GM12878 (cell line): ENCODE measurements around the gene HLTF. TPM values are rescaled to one million over a fixed set of nuclear protein-coding genes. Genes with fewer than 3 reads are reported as not detected.

Experiments used
- ATAC-seq: fragments of 200-7000 bp; cut with Tn5 transposase; 3 replicates; pipeline ENCODE4 v1.9.1; 2020; ENCODE audit warnings: mild to moderate bottlenecking, moderate library complexity
- BruUV-seq: library from RNA; stranded (reverse); fragments of 400-500 nt; replicated peaks from 2 replicates; lab custom pipeline; 2021; lab: Mats Ljungman, UMichigan
- CTCF ChIA-PET: fragments of 300-600 bp; sonication (Branson Sonifier 250); formaldehyde crosslinking; extraction: SDS; loops from one replicate; lab custom pipeline; 2021; ENCODE audit warnings: inconsistent platforms; lab: Yijun Ruan, JAX
- POLR2A ChIA-PET: fragments of 350-600 bp; formaldehyde crosslinking; extraction: SDS; loops from one replicate; lab custom pipeline; 2021; ENCODE audit warnings: inconsistent platforms; lab: Charles Lee
- RAD21 ChIA-PET: fragments of 300-600 bp; sonication (Branson Sonifier 250); formaldehyde crosslinking; loops from one replicate; lab custom pipeline; 2023; ENCODE audit warnings: antibody characterized with exemption; ENCODE audit not compliant: unreplicated experiment; lab: Charles Lee
- SMC1A ChIA-PET: fragments of 300-600 bp; sonication (Branson Sonifier 250); formaldehyde crosslinking; loops from one replicate; lab custom pipeline; 2023; ENCODE audit not compliant: unreplicated experiment, uncharacterized antibody; lab: Charles Lee
- DNase-seq: peaks from one replicate; pipeline ENCODE4 v3.0.0-alpha.2; 2011; ENCODE audit warnings: low read depth, low spot score
- FAIRE-seq: peaks from 3 replicates; lab custom pipeline; 2011; peaks lifted over from hg19 to GRCh38; lab: Jason Lieb, UNC
- H2AFZ ChIP-seq: 2 replicates; pipeline ENCODE4 v1.6.0; 2011; ENCODE audit warnings: low read depth, low read length, control low read depth; ENCODE audit not compliant: control insufficient read depth
- H3K27ac ChIP-seq: 2 replicates; pipeline ENCODE4 v1.5.1; 2011; ENCODE audit warnings: control low read depth; ENCODE audit not compliant: control insufficient read depth, insufficient read depth
- H3K27me3 ChIP-seq, 2 experiments: replicated peaks in 1 of 2; 2 replicates each; pipeline versions ENCODE4 v1.6.0 to v1.6.1; 2011; ENCODE audit warnings: low read length in 1 of 2; ENCODE audit not compliant: control insufficient read depth in 2 of 2, insufficient read depth in 2 of 2
- H3K36me3 ChIP-seq, 2 experiments: 2 replicates each; pipeline ENCODE4 v1.5.1; 2011; ENCODE audit warnings: low read length in 1 of 2; ENCODE audit not compliant: control insufficient read depth in 2 of 2, insufficient read depth in 2 of 2
- H3K4me1 ChIP-seq: 2 replicates; pipeline ENCODE4 v1.6.1; 2011; ENCODE audit warnings: mild to moderate bottlenecking, low read length, moderate library complexity, mixed read lengths; ENCODE audit not compliant: control insufficient read depth, insufficient read depth
- H3K4me2 ChIP-seq: 2 replicates; pipeline ENCODE4 v1.6.0; 2011; ENCODE audit warnings: control low read depth; ENCODE audit not compliant: control insufficient read depth, insufficient read depth
- H3K4me3 ChIP-seq: fragments of 200-600 bp; sonication (generic); 2 replicates; pipeline ENCODE4 v1.5.1; 2016
- H3K79me2 ChIP-seq: 2 replicates; pipeline ENCODE4 v1.6.0; 2011; ENCODE audit warnings: low read length; ENCODE audit not compliant: control insufficient read depth, insufficient read depth
- H3K9ac ChIP-seq: 2 replicates; pipeline ENCODE4 v1.8.0; 2011; ENCODE audit warnings: low read length, control low read depth, mixed read lengths; ENCODE audit not compliant: control insufficient read depth, insufficient read depth
- H3K9me3 ChIP-seq: replicated peaks from 3 replicates; pipeline ENCODE4 v1.5.1; 2011; ENCODE audit warnings: mild to moderate bottlenecking, low read length; ENCODE audit not compliant: control insufficient read depth, insufficient read depth
- H4K20me1 ChIP-seq: 2 replicates; pipeline ENCODE4 v1.6.0; 2011; ENCODE audit not compliant: control insufficient read depth, insufficient read depth
- GATAD2B ChIP-seq: fragments of 450-650 bp; conservative IDR thresholded peaks from 2 replicates; pipeline ENCODE4 v1.6.1; 2017; ENCODE audit warnings: low read depth, mild to moderate bottlenecking, moderate library complexity
- IKZF2 ChIP-seq, 2 experiments: fragments of 450-650 bp; IDR thresholded peaks; 2 replicates each; pipeline ENCODE4 v1.6.1; 2017; ENCODE audit warnings: mild to moderate bottlenecking in 2 of 2, moderate library complexity in 2 of 2
- POU2F2 ChIP-seq: IDR thresholded peaks from 3 replicates; pipeline ENCODE4 v1.6.1; 2011; ENCODE audit warnings: low read depth, mild to moderate bottlenecking, low read length, borderline replicate concordance
- TCF12 ChIP-seq: IDR thresholded peaks from 2 replicates; pipeline ENCODE4 v1.6.1; 2011; ENCODE audit warnings: low read depth, mild to moderate bottlenecking, low read length
- ZNF622 ChIP-seq: fragments of 450-650 bp; IDR thresholded peaks from 2 replicates; pipeline ENCODE4 v1.6.1; 2017; ENCODE audit warnings: mild to moderate bottlenecking, inconsistent platforms
- WGBS: methylation state at CpG from one replicate; pipeline ENCODE4 v1.1.6; 2016; ENCODE audit warnings: low lambda C conversion rate; ENCODE audit not compliant: insufficient replicate concordance, insufficient coverage; ENCODE audit errors: missing lambda C conversion rate; 5-methylcytosine and 5-hydroxymethylcytosine counted together
- in situ Hi-C: fragments of 300-500 bp; cut with MboI; formaldehyde crosslinking; loops from 9 replicates; pipeline ENCODE4 v1.14.3; 2018; ENCODE audit warnings: mixed read lengths
- intact Hi-C: fragments of 100-400 bp; cut with micrococcal nuclease; formaldehyde crosslinking; loops from one replicate; pipeline ENCODE4 v1.14.2; 2022; ENCODE audit not compliant: unreplicated experiment
- polyA plus RNA-seq, 11 experiments: library from polyadenylated mRNA; depleted of rRNA in 4 of 11; unstranded in 6 of 11; stranded (reverse) in 5 of 11; fragments of >200 nt; fragmentation: Nextera tagmentation in 4 of 11; fragmentation: Illumina TruSeq in 1 of 11; extraction: Ambion mirVana in 4 of 11; extraction: Trizol in 1 of 11; gene quantifications; 1 replicate in 1 of 11; 2 replicates in 10 of 11; pipeline versions ENCODE4 v1.2.1 to v1.2.3, GENCODE V29; 2011 to 2016; ENCODE audit warnings: inconsistent platforms in 2 of 11, missing spikeins in 2 of 11, low read depth in 1 of 11
- total RNA-seq, 4 experiments: library from RNA; depleted of rRNA in 3 of 4; stranded (reverse); fragments of >200 nt in 3 of 4; fragmentation: Illumina TruSeq in 1 of 4; extraction: Trizol in 1 of 4; gene quantifications; 2 replicates each; pipeline versions ENCODE4 v1.2.1 to v1.2.3, GENCODE V29; 2013 to 2021
- TF ChIP-seq, protein P1 (sequence below): IDR thresholded peaks from 2 replicates; pipeline ENCODE4 v1.6.1; 2011; ENCODE audit warnings: low read depth, mild to moderate bottlenecking, low read length, moderate library complexity, borderline replicate concordance; ENCODE audit errors: extremely low read depth
- TF ChIP-seq, protein P2 (sequence below): IDR thresholded peaks from 2 replicates; pipeline ENCODE4 v1.6.1; 2012; ENCODE audit warnings: low read depth, low read length, improper control_type of control experiment
- TF ChIP-seq, protein P3 (sequence below): fragments of 450-650 bp; IDR thresholded peaks from 2 replicates; pipeline ENCODE4 v1.6.1; 2017; ENCODE audit warnings: mild to moderate bottlenecking, low read depth, inconsistent platforms; ENCODE audit not compliant: poor library complexity, severe bottlenecking

HLTF gene
- total and polyA plus RNA-seq, 10 of the 15 experiments (the other 5 are each of a cell fraction or from before 2014, with no cell fraction given), result 13.7 to 50.4 (median 31.7) TPM

DNA sequence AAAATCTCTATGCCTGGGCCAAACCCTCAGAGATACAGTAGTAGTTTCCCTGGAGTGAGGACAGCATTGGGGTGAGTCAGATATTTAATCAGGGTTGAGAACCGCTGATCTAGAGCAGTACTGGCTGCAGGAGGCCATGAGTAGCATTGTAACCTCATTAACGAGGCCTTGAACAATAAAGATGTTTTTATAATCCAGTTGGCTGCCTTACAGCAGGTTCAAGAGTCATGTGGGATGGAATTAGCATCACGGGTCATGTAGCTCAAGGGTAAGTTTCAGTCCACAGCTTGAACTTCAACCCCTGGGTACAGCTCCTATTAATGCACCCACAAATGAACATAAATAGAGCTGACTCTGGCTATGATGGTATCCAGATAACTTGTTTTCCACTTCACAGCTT lies 48.2 kb upstream of the HLTF start (continued):
- TF ChIP-seq, protein P1, sequence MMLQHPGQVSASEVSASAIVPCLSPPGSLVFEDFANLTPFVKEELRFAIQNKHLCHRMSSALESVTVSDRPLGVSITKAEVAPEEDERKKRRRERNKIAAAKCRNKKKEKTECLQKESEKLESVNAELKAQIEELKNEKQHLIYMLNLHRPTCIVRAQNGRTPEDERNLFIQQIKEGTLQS, result no peak
- no peak for TF ChIP-seq IKZF2 (IDR thresholded peaks at IDR 0.05)
- TF ChIP-seq ZNF622, result no peak
- TF ChIP-seq, protein P2, sequence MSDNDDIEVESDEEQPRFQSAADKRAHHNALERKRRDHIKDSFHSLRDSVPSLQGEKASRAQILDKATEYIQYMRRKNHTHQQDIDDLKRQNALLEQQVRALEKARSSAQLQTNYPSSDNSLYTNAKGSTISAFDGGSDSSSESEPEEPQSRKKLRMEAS, result no peak
- no peak for TF ChIP-seq GATAD2B

- FAIRE-seq, result no peak
- intact Hi-C loops (no loop called here), in situ Hi-C loops (no loop called here)
- Histone ChIP-seq H3K27ac (no peak overlapping the region), H3K4me3 (no peak overlapping the region), H3K36me3 (no peaks in the 10 kb centered on the region), H3K27me3 (no peaks in the 10 kb centered on the region), H4K20me1 (no peaks in the 10 kb centered on the region), H3K4me2 (peak overlapping the region; percentile 89), H3K9ac (no peak overlapping the region; the same call in 1 of the 2 replicates), H3K4me1 (peaks cover 8% of the 10 kb centered on the region; the same call in 1 of the 2 replicates), H3K9me3 (no peaks in the 10 kb centered on the region), H2AFZ (peak overlapping the region; percentile 45), H3K79me2 (peaks cover 16% of the 10 kb centered on the region)
- no peak for DNase-seq
- CTCF ChIA-PET, result interaction anchor here (1.3 to 3.7 kb wide), 3 partner anchors 9 to 43 kb away, joined by 3 to 32 read pairs (median 6); no protein-coding TSS in a partner anchor
- no peak for ATAC-seq
- SMC1A ChIA-PET, result interaction anchor here (0.6 to 4.0 kb wide), 5 partner anchors 10 to 146 kb away, joined by 3 to 28 read pairs (median 5); no protein-coding TSS in a partner anchor
- WGBS, result 0% methylated on average over 4 of the region's 4 CpGs
- BruUV-seq, result no TSS peak
- TF ChIP-seq, protein P3, sequence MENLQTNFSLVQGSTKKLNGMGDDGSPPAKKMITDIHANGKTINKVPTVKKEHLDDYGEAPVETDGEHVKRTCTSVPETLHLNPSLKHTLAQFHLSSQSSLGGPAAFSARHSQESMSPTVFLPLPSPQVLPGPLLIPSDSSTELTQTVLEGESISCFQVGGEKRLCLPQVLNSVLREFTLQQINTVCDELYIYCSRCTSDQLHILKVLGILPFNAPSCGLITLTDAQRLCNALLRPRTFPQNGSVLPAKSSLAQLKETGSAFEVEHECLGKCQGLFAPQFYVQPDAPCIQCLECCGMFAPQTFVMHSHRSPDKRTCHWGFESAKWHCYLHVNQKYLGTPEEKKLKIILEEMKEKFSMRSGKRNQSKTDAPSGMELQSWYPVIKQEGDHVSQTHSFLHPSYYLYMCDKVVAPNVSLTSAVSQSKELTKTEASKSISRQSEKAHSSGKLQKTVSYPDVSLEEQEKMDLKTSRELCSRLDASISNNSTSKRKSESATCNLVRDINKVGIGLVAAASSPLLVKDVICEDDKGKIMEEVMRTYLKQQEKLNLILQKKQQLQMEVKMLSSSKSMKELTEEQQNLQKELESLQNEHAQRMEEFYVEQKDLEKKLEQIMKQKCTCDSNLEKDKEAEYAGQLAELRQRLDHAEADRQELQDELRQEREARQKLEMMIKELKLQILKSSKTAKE, result peak; percentile 23
- TF ChIP-seq POU2F2 (no peak), TCF12 (no peak)
- RAD21 ChIA-PET, result interaction anchor here (0.6 to 2.1 kb wide), 3 partner anchors 11 to 178 kb away, joined by 3 to 9 read pairs (median 4); no protein-coding TSS in a partner anchor
- POLR2A ChIA-PET, result interaction anchor here (1.3 kb wide), 1 partner anchor 9 kb away, joined by 7 read pairs; no protein-coding TSS in a partner anchor
Observed at GRCh38 chr3:149131589-149131988, 45.3 kb upstream of the HLTF start.
